ENCODE data around the gene ALDH1A3.

Gene ALDH1A3

DNA sequence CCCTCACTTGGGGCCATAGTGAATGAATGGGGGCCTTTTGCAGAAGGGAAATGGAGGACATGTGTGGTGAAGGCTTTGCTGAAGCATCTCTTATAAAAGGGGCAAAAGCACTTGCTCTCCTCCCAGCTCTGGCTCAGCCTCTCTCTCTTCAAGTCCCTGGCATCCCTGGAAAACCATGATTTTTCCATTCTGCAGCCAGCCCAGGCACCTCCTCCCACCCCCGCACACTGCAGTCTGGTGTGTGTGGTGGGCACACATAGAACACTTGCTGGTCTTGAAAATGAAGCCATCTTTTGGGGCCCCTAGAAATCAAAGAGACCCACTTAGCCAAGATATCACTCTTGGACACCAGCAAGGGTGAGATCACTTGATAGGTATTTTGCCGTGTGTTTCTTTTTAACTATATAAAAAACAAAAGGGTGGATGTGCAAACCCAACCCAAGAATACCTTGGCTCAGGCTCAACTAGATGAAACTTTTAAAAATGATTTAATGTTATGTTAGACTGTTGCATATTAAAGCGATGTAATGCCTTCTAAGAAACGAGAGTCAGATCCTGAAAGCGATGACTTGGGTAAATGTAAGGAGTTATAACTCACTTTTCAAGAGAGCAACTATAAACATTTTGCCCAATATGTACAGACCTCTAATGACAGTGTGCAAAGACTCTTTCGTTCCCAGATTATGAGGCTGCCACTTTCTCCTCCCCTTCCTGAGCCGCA is 16.4 kb upstream of the ALDH1A3 start:
- peaks cover 53% of the 10 kb centered on the region for H3K27me3 Mint-ChIP-seq
- no peak for ATAC-seq (replicated peaks; ENCODE audit: extremely low read depth, poor library complexity, severe bottlenecking)

GRCh38 chr15:100863796-100864267 is 15.8 kb upstream of the ALDH1A3 start:
- Mint-ChIP-seq H3K27me3 (peaks cover 47% of the 10 kb centered on the region), H3K27ac (ENCODE audit: low read depth) (no peak overlapping the region), H3K4me3 (no peak overlapping the region), H3K4me1 (no peaks in the 10 kb centered on the region), H3K36me3 (ENCODE audit: insufficient read depth) (no peaks in the 10 kb centered on the region), H3K9me3 (no peaks in the 10 kb centered on the region)
- no peak for DNase-seq (ENCODE audit: low spot score in 2 of 2)
- no peak for ATAC-seq (replicated peaks; ENCODE audit: extremely low read depth, poor library complexity, severe bottlenecking)

More for the DNA sequence above, 16.4 kb upstream of the ALDH1A3 start:
- no peaks in the 10 kb centered on the region for H3K9me3 Mint-ChIP-seq
- DNase-seq (ENCODE audit: low spot score in 2 of 2) = no peak
- no peaks in the 10 kb centered on the region for H3K4me1 Mint-ChIP-seq
- no peak overlapping the region for H3K27ac Mint-ChIP-seq (ENCODE audit: low read depth)
- no peak overlapping the region for H3K4me3 Mint-ChIP-seq
- no peaks in the 10 kb centered on the region for H3K36me3 Mint-ChIP-seq (ENCODE audit: insufficient read depth)

DNA sequence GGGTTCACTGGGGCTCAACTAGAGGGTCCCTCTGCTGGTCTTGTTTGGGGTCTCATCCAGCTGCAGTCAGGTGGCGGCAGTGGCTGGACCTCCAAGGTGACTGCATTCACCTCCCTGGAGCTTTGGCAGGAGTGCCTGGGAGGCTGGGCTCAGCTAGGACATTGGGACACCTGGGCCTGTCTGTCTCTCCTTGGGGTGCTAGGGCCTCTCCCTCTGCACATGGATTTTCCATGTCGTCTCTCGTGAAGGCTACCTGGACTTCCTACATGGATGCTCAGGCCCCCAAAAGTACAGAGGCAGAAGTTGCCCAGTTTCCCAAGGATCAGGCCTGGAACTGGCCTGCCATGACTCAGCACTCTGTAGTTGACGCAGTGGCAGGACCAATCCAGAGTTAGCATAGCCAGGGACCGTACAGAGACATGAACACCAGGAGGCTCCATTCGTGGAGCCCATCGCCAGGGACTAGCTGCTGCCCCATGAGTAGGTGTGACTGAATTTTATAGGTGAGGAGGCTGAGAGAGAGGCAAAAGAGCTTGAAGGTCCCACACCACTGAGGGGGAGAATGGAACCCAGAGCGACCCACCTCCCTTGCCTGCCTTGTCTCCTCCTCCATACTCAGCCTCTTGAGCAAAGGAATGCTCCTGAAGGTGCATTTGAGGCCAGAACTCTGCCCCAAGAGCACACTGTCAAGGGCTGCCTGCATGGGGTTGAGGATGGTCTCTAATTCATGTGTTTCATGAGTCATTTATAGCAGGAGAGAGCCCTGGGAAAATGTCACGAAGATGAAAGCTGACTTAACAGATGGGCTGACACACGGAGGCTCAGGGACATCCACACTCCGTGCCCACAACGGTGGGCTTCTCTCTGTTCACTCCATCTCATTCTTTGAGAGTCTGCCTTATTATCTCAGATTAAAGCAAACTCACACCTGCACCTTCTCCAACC is 13.0 kb upstream of the ALDH1A3 start:
- Mint-ChIP-seq H3K4me3 (no peak overlapping the region), H3K27me3 (peaks cover 29% of the 10 kb centered on the region), H3K27ac (ENCODE audit: low read depth) (no peak overlapping the region), H3K36me3 (ENCODE audit: insufficient read depth) (no peaks in the 10 kb centered on the region), H3K9me3 (no peaks in the 10 kb centered on the region), H3K4me1 (no peaks in the 10 kb centered on the region)
- DNase-seq (ENCODE audit: low spot score in 2 of 2) = no peak
- ATAC-seq (replicated peaks; ENCODE audit: extremely low read depth, poor library complexity, severe bottlenecking) = no peak

DNA sequence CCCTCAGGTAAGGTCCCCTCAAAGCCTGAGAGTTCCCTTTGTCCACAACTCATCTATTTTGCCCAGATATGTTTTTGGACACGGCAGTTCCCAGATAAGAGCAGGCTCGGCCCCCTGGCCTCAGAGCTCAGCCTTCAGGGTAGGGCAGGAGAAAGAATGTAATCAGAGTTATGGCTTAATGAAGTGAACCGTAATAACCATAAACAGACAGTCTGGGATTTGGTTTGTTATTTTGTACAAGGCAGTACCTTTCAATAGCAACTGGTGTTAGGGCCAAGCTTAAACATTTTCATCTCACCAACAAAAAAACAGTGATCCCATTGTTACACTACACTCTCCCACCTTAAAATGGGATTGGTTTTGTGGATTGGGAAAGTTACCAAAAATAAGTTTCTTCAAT is 12.2 kb upstream of the ALDH1A3 start:
- ATAC-seq (replicated peaks; ENCODE audit: extremely low read depth, poor library complexity, severe bottlenecking) (no peak), DNase-seq (ENCODE audit: low spot score in 2 of 2) (no peak)
- no peak overlapping the region for H3K27ac Mint-ChIP-seq (ENCODE audit: low read depth)
- H3K36me3 Mint-ChIP-seq (ENCODE audit: insufficient read depth) = no peaks in the 10 kb centered on the region
- no peaks in the 10 kb centered on the region for H3K9me3 Mint-ChIP-seq
- H3K27me3 Mint-ChIP-seq = peaks cover 29% of the 10 kb centered on the region
- no peaks in the 10 kb centered on the region for H3K4me1 Mint-ChIP-seq
- H3K4me3 Mint-ChIP-seq = no peak overlapping the region

DNA sequence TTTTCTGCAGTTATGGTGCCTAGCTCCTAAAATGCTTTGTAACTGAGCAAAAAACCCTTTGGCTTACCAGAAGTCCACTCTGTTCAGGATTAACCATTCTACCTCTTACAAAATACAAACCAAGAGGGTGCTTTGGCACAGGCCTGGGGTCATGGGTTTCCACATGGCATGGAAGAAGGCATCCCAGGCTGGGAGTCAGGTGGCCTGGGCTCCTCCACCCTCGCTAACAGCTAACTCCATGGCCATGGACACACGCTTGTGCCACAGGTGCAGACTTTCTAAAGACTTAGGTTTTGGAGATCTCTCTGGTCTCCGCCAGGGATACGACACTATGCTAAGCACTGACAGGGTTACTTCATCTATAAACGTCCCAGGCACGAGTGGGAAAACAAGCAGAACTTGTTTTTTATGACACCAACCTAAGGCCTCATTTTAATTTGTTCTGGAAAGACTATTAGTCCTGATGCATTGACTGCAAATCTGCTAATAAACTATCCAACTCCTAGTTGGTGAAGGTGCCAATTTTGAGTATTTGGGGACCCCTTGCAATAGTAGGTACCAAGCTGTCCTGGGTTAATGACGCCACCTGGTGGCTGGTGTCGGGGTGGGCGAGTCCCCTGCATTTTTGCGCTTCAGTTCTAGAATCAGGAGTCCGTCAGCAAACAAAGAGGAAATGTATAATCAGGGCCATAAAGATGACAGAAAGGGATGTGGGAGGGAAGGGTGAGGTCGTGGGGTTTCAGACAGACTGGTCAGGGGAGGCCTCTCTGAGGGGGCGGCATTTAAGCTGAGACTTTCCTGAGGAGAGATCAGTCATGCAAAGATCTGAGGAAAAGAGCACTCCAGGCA is 10.3 kb upstream of the ALDH1A3 start:
- Mint-ChIP-seq H3K27me3 (peaks cover 15% of the 10 kb centered on the region), H3K36me3 (ENCODE audit: insufficient read depth) (no peaks in the 10 kb centered on the region), H3K27ac (ENCODE audit: low read depth) (no peak overlapping the region), H3K4me1 (no peaks in the 10 kb centered on the region), H3K9me3 (no peaks in the 10 kb centered on the region), H3K4me3 (no peak overlapping the region)
- ATAC-seq (replicated peaks; ENCODE audit: extremely low read depth, poor library complexity, severe bottlenecking) (no peak), DNase-seq (ENCODE audit: low spot score in 2 of 2) (no peak)

DNA sequence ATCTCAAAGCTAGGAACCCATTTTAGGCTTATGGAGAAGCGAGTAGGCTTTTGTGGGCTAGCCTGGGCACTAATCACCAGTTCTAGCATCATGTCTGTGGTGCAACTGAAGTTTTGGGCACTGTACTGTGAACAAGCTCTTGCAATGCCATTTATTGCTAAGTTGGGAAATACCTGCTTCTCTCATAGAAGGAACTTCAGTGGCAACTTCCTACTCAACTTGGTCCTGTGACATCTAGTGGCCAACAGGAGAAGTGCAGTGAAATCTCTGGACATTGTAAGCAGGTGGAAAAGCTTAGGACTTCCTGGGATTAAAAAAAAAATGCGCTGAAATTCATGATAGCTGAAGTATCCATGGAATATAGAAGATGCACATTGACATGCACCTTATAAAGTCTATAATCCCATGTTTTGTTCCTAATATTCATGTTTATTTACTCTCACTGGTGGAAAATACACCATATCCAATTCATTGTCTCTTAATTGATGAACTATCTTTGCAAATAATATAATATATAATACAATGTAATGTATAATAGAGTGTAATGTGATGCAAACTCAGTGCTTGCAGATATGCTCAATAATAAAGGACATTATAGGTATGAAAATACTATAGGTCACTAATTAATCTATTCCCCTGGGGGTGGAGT is 6.5 kb upstream of the ALDH1A3 start:
- H3K9me3 Mint-ChIP-seq = no peaks in the 10 kb centered on the region
- peak in 1 of 2 donors; percentile 15 for DNase-seq (ENCODE audit: low spot score in 2 of 2)
- H3K27me3 Mint-ChIP-seq = peaks cover 36% of the 10 kb centered on the region
- no peaks in the 10 kb centered on the region for H3K4me1 Mint-ChIP-seq
- H3K36me3 Mint-ChIP-seq (ENCODE audit: insufficient read depth) = no peaks in the 10 kb centered on the region
- no peak for ATAC-seq (replicated peaks; ENCODE audit: extremely low read depth, poor library complexity, severe bottlenecking)
- H3K4me3 Mint-ChIP-seq = no peak overlapping the region
- no peak overlapping the region for H3K27ac Mint-ChIP-seq (ENCODE audit: low read depth)

- Mint-ChIP-seq H3K4me1 (no peaks in the 10 kb centered on the region), H3K36me3 (ENCODE audit: insufficient read depth) (no peaks in the 10 kb centered on the region), H3K9me3 (no peaks in the 10 kb centered on the region), H3K27ac (ENCODE audit: low read depth) (no peak overlapping the region), H3K27me3 (peaks cover 46% of the 10 kb centered on the region), H3K4me3 (no peak overlapping the region)
- no peak for ATAC-seq (replicated peaks; ENCODE audit: extremely low read depth, poor library complexity, severe bottlenecking)
- no peak for DNase-seq (ENCODE audit: low spot score in 2 of 2)
Measured at GRCh38 chr15:100875495-100875894, 4.1 kb upstream of the ALDH1A3 start.

GRCh38 chr15:100875976-100876375 is 3.7 kb upstream of the ALDH1A3 start:
- H3K9me3 Mint-ChIP-seq = no peaks in the 10 kb centered on the region
- no peak for ATAC-seq (replicated peaks; ENCODE audit: extremely low read depth, poor library complexity, severe bottlenecking)
- peaks cover 51% of the 10 kb centered on the region for H3K27me3 Mint-ChIP-seq
- H3K27ac Mint-ChIP-seq (ENCODE audit: low read depth) = no peak overlapping the region
- H3K36me3 Mint-ChIP-seq (ENCODE audit: insufficient read depth) = no peaks in the 10 kb centered on the region
- no peak overlapping the region for H3K4me3 Mint-ChIP-seq
- H3K4me1 Mint-ChIP-seq = no peaks in the 10 kb centered on the region
- no peak for DNase-seq (ENCODE audit: low spot score in 2 of 2)

DNA sequence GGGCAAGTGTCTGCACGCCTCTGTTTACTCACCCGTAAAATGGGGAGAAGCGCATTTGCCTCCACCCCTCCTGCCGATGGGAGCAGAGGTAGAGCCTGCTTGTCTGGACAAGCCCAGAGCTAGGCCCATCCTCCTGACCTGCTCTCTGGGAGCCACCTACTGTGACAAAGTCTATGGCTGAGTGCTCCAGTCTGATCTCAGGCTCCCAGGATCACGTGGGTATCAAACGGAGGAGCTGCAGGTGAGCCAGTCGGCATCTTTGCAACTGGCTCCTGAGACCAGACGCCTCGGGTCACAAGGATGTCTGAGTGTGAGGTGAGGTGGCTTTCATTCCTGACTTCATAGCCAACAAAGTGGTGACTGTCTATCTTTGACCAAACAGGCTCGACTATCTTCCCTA is 2.1 kb upstream of the ALDH1A3 start:
- H3K27me3 Mint-ChIP-seq = peaks cover 67% of the 10 kb centered on the region
- H3K4me1 Mint-ChIP-seq = no peaks in the 10 kb centered on the region
- DNase-seq (ENCODE audit: low spot score in 2 of 2) = no peak
- no peaks in the 10 kb centered on the region for H3K9me3 Mint-ChIP-seq
- H3K27ac Mint-ChIP-seq (ENCODE audit: low read depth) = no peak overlapping the region
- no peaks in the 10 kb centered on the region for H3K36me3 Mint-ChIP-seq (ENCODE audit: insufficient read depth)
- H3K4me3 Mint-ChIP-seq = no peak overlapping the region
- ATAC-seq (replicated peaks; ENCODE audit: extremely low read depth, poor library complexity, severe bottlenecking) = no peak

- Mint-ChIP-seq H3K27me3 (peaks cover 73% of the 10 kb centered on the region), H3K4me1 (no peaks in the 10 kb centered on the region), H3K4me3 (peak overlapping the region; percentile 44), H3K36me3 (ENCODE audit: insufficient read depth) (no peaks in the 10 kb centered on the region), H3K27ac (ENCODE audit: low read depth) (no peak overlapping the region), H3K9me3 (no peaks in the 10 kb centered on the region)
- no peak for ATAC-seq (replicated peaks; ENCODE audit: extremely low read depth, poor library complexity, severe bottlenecking)
- DNase-seq (ENCODE audit: low spot score in 2 of 2) = no peak
Measured at GRCh38 chr15:100878130-100878529, 1.5 kb upstream of the ALDH1A3 start.

GRCh38 chr15:100878648-100879047 is 983 bp upstream of the ALDH1A3 start:
- Mint-ChIP-seq H3K27me3 (peaks cover 78% of the 10 kb centered on the region), H3K27ac (ENCODE audit: low read depth) (no peak overlapping the region), H3K4me1 (no peaks in the 10 kb centered on the region), H3K36me3 (ENCODE audit: insufficient read depth) (no peaks in the 10 kb centered on the region), H3K4me3 (peak overlapping the region; percentile 44), H3K9me3 (no peaks in the 10 kb centered on the region)
- ATAC-seq (replicated peaks; ENCODE audit: extremely low read depth, poor library complexity, severe bottlenecking) (no peak), DNase-seq (ENCODE audit: low spot score in 2 of 2) (no peak)

GRCh38 chr15:100879061-100879463 is 569 bp upstream of the ALDH1A3 start:
- no peak for ATAC-seq (replicated peaks; ENCODE audit: extremely low read depth, poor library complexity, severe bottlenecking)
- no peak overlapping the region for H3K4me3 Mint-ChIP-seq

More at GRCh38 chr15:100879061-100879463, 569 bp upstream of the ALDH1A3 start:
- DNase-seq (ENCODE audit: low spot score in 2 of 2) = no peak
- Mint-ChIP-seq H3K4me1 (no peaks in the 10 kb centered on the region), H3K27ac (ENCODE audit: low read depth) (no peak overlapping the region), H3K27me3 (peaks cover 82% of the 10 kb centered on the region), H3K9me3 (no peaks in the 10 kb centered on the region), H3K36me3 (ENCODE audit: insufficient read depth) (no peaks in the 10 kb centered on the region)

Measured in central memory CD8-positive, alpha-beta T cell (primary cell).